ENCODE data around the gene CFL1. TPM values are rescaled to one million over a fixed set of nuclear protein-coding genes. Genes with fewer than 3 reads are reported as not detected.

Gene CFL1
- polyA plus RNA-seq, 1 of the 3 experiments (the other 2 are of a cell fraction): 4,252 TPM

DNA sequence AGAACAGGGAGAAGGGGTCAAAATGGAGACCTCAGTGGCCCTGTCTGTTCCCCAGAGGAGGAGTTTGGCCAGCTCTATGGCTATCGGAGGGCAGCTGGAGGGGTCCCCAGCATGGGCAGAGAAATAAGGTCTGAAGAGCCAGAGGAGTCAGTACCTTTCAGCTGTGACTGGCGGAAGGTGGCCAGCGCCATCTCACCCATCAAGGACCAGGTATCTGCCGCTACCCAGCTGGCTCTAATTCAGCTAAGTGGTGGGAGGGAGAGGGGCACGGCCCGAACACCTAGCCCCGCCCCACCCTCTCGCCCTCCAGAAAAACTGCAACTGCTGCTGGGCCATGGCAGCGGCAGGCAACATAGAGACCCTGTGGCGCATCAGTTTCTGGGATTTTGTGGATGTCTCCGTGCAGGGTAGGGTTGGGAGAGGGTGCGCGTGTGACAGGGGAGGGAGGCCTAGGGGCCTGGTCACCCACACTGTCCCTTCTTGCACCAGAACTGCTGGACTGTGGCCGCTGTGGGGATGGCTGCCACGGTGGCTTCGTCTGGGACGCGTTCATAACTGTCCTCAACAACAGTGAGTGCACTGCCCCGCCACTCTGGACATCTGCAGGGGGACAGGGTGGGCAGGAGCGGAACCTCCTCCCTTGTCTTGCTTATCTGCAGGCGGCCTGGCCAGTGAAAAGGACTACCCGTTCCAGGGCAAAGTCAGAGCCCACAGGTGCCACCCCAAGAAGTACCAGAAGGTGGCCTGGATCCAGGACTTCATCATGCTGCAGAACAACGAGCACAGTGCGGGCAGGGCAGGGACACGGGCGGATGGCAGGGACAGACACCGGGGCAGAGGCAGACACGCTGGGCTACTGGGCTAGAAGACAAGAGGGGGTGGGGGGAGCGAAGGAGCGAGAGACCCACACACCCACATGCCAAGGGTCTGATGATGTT lies 24.4 kb upstream of the CFL1 start:
- Histone ChIP-seq H3K79me2 (ENCODE audit: insufficient read depth) (peaks cover 33% of the 10 kb centered on the region), H3K9me2 (no peaks in the 10 kb centered on the region), H3K4me1 (ENCODE audit: control insufficient read depth in 1 of 2, insufficient read depth in 2 of 2, low read depth in 1 of 2, low read length in 1 of 2) (peaks cover 9 to 17% of the 10 kb centered on the region in 2 experiments; a peak in 3 of 4 replicates), H3F3A (replicated peaks; ENCODE audit: insufficient read depth) (peaks cover 12% of the 10 kb centered on the region), H2AFZ (ENCODE audit: low read depth) (no peak overlapping the region), H3K27ac (ENCODE audit: low read depth in 2 of 2, low read length in 1 of 2) (no peak overlapping the region), H4K20me1 (ENCODE audit: insufficient read depth) (no peaks in the 10 kb centered on the region), H3K9me3 (no peaks in the 10 kb centered on the region), H3K36me3 (replicated peaks in 1 of 2; ENCODE audit: control insufficient read depth in 1 of 2, insufficient read depth in 2 of 2, low read length in 1 of 2) (peaks cover 31 to 45% of the 10 kb centered on the region in 2 experiments), H3K27me3 (ENCODE audit: insufficient read depth) (no peaks in the 10 kb centered on the region), H3K4me3 (ENCODE audit: low read depth in 2 of 2, low read length in 1 of 2) (no peak overlapping the region), H3K9ac (no peak overlapping the region), H3K4me2 (no peak overlapping the region)
- no peak for DNase-seq
- 97% methylated on average over 17 of the region's 30 CpGs for WGBS (ENCODE audit: low lambda C conversion rate)
- ChIA-PET CTCF (interaction anchor here (0.9 to 15.2 kb wide), 4 partner anchors 8 to 106 kb away, joined by 3 to 374 read pairs (median 132); partner anchors contain the start of genes CCDC85B, CFL1, EFEMP2 and MUS81), POLR2A (interaction anchor here (0.7 to 0.9 kb wide), 3 partner anchors 8 to 11 kb away, joined by 3 read pairs; partner anchors contain the start of gene CCDC85B)
- no peak for TF ChIP-seq NRF1 (IDR thresholded peaks at IDR 0.05; ENCODE audit: low read depth, low read length)
- TF ChIP-seq, protein P1, sequence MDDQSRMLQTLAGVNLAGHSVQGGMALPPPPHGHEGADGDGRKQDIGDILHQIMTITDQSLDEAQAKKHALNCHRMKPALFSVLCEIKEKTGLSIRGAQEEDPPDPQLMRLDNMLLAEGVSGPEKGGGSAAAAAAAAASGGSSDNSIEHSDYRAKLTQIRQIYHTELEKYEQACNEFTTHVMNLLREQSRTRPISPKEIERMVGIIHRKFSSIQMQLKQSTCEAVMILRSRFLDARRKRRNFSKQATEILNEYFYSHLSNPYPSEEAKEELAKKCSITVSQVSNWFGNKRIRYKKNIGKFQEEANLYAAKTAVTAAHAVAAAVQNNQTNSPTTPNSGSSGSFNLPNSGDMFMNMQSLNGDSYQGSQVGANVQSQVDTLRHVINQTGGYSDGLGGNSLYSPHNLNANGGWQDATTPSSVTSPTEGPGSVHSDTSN (IDR thresholded peaks at IDR 0.05): no peak
- no peak for TF ChIP-seq SIN3A (IDR thresholded peaks at IDR 0.05; ENCODE audit: borderline replicate concordance, low read depth, low read length)
- no peak for TF ChIP-seq MAX (IDR thresholded peaks at IDR 0.05; ENCODE audit: low read depth)
- TF ChIP-seq GATA2 (CRISPR knock-in tag; IDR thresholded peaks at IDR 0.05): no peak
- TF ChIP-seq GABPA (IDR thresholded peaks at IDR 0.05; ENCODE audit: low read depth): no peak
- TF ChIP-seq YY1 (IDR thresholded peaks at IDR 0.05; ENCODE audit: low read depth): no peak
- no peak for TF ChIP-seq MEF2A (IDR thresholded peaks at IDR 0.05; ENCODE audit: borderline replicate concordance, low read depth)

DNA sequence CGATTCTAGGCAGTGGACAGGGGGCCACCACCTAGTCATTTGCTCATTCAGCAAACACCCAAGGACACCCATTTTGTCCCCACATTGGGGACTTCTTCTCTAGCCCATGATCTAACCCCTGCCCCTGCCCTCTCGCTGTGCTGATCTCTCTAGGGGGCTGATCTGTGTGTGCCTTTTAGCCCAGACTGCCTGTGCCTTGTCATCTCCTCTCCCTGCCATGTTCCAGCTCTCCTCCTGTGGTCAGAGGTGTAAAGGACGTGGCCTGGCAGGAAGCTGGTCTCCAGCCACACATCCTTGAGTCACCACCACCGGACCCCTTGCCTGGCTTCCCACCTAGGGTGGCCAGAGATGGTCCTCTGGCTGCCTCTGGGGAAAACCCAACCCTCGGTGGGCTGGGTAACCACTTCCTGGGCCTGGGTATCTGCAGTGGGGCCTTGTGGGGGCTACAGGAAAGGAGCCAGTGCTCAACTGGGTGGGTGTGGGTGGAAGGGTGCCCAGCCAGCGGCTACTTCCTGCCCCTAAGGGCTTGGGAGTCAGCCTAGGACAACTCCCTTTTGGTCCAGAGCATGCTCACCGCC lies 23.0 kb upstream of the CFL1 start:
- ChIA-PET CTCF (interaction anchor here (1.5 to 15.2 kb wide), 3 partner anchors 9 to 107 kb away, joined by 4 to 374 read pairs (median 261); partner anchors contain the start of genes CCDC85B, CFL1, EFEMP2 and MUS81), POLR2A (interaction anchor here (1.3 kb wide), 1 partner anchor 9 kb away, joined by 3 read pairs; no protein-coding TSS in a partner anchor)
- Histone ChIP-seq H3K27ac (ENCODE audit: low read depth in 2 of 2, low read length in 1 of 2) (no peak overlapping the region), H2AFZ (ENCODE audit: low read depth) (no peak overlapping the region), H3K36me3 (replicated peaks in 1 of 2; ENCODE audit: control insufficient read depth in 1 of 2, insufficient read depth in 2 of 2, low read length in 1 of 2) (peaks cover 18 to 35% of the 10 kb centered on the region in 2 experiments), H3K9me3 (no peaks in the 10 kb centered on the region), H3K4me2 (no peak overlapping the region), H3K4me3 (ENCODE audit: low read depth in 2 of 2, low read length in 1 of 2) (no peak overlapping the region), H4K20me1 (ENCODE audit: insufficient read depth) (no peaks in the 10 kb centered on the region), H3F3A (replicated peaks; ENCODE audit: insufficient read depth) (peaks cover 7% of the 10 kb centered on the region), H3K9me2 (no peaks in the 10 kb centered on the region), H3K4me1 (ENCODE audit: control insufficient read depth in 1 of 2, insufficient read depth in 2 of 2, low read depth in 1 of 2, low read length in 1 of 2) (peaks cover 0 to 8% of the 10 kb centered on the region in 2 experiments; a peak in 1 of 4 replicates), H3K79me2 (ENCODE audit: insufficient read depth) (peaks cover 18% of the 10 kb centered on the region; the same call in 1 of the 2 replicates), H3K9ac (no peak overlapping the region), H3K27me3 (ENCODE audit: insufficient read depth) (no peaks in the 10 kb centered on the region)
- TF ChIP-seq RXRA (IDR thresholded peaks at IDR 0.05; ENCODE audit: borderline replicate concordance, low read depth) (no peak), FOSL2 (IDR thresholded peaks at IDR 0.05; ENCODE audit: borderline replicate concordance, low read depth) (no peak), EZH2phosphoT487 (IDR thresholded peaks at IDR 0.05; ENCODE audit: borderline replicate concordance, low read depth) (no peak), REST (IDR thresholded peaks at IDR 0.05; ENCODE audit: low read depth, low read length) (no peak), POLR2AphosphoS5 (IDR thresholded peaks at IDR 0.05; ENCODE audit: low read depth, low read length) (no peak), NRF1 (IDR thresholded peaks at IDR 0.05; ENCODE audit: low read depth, low read length) (no peak), SMC3 (IDR thresholded peaks at IDR 0.05; ENCODE audit: low read depth, low read length) (no peak)
- 100% methylated on average over 2 of the region's 7 CpGs for WGBS (ENCODE audit: low lambda C conversion rate)
- DNase-seq: no peak

Data from SK-N-SH (cell line).